A549 (cell line): ENCODE results near the gene TCF4.

Source experiments
- CHD4 ChIP-seq: fragments of 200-600 bp; sonication (generic); IDR thresholded peaks from 2 replicates; pipeline ENCODE4 v1.6.1; 2016; ENCODE audit warnings: antibody characterized with exemption, mild to moderate bottlenecking, borderline replicate concordance
- EP300 ChIP-seq, 2 experiments: fragments of >200 bp; sonication (Bioruptor Twin); formaldehyde crosslinking; IDR thresholded peaks; 2 replicates in 1 of 2; 3 replicates in 1 of 2; pipeline ENCODE4 v1.6.1; 2016 to 2017
- ESRRA ChIP-seq: fragments of 150-350 bp; IDR thresholded peaks from 2 replicates; pipeline ENCODE4 v1.6.1; 2014; ENCODE audit warnings: mild to moderate bottlenecking, low read length, borderline replicate concordance
- KDM1A ChIP-seq: fragments of 200-600 bp; sonication (generic); IDR thresholded peaks from 2 replicates; pipeline ENCODE4 v1.6.1; 2016; ENCODE audit warnings: low read depth, mild to moderate bottlenecking
- NPAS2 ChIP-seq: fragments of 250-450 bp; sonication (Bioruptor Pico); IDR thresholded peaks from 2 replicates; pipeline ENCODE4 v1.8.0; 2022; ENCODE audit warnings: mild to moderate bottlenecking, moderate library complexity, borderline replicate concordance
- POLR2A ChIP-seq: IDR thresholded peaks from 2 replicates; pipeline ENCODE4 v1.6.1; 2012; ENCODE audit warnings: mild to moderate bottlenecking, low read length
- ZNF302 ChIP-seq: fragments of 250-450 bp; sonication (Bioruptor Pico); IDR thresholded peaks from 2 replicates; pipeline ENCODE4 v1.9.0; 2021; ENCODE audit warnings: inconsistent platforms, mild to moderate bottlenecking, moderate library complexity
- TF ChIP-seq, protein P1 (sequence below): fragments of >200 bp; sonication (Bioruptor Twin); formaldehyde crosslinking; IDR thresholded peaks from 3 replicates; pipeline ENCODE4 v1.5.1; 2016
- TF ChIP-seq, protein P2 (sequence below): fragments of 150-350 bp; IDR thresholded peaks from 2 replicates; pipeline ENCODE4 v1.6.1; 2014; ENCODE audit warnings: low read depth, mild to moderate bottlenecking, low read length
- TF ChIP-seq, protein P3 (sequence below): fragments of 250-450 bp; sonication (Bioruptor Pico); IDR thresholded peaks from 2 replicates; pipeline ENCODE4 v1.5.0; 2021; ENCODE audit warnings: mild to moderate bottlenecking, moderate library complexity, borderline replicate concordance

DNA sequence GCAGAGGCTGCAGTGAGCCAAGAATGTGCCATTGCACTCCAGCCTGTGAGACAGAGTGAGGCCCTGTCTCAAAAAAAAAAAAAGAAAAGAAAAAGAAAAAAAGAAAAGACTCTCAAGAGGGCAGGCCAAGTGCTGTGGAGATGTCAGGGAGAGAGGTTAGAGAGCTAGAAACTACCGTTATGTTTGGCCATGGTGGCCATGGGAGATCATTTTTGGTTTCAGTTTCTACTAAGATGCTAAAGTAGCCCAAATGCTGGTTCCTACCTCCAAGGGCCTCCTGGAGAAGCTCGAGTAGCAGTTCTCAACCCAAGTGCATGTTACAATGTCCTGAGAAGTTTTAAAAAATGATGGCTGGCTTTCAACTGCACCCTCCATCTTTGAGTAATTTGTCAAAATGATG lies 47.4 kb upstream of the TCF4 start:
- TF ChIP-seq KDM1A (no peak), NPAS2 (CRISPR knock-in tag) (no peak), POLR2A (no peak), EP300 (IDR thresholded peaks at IDR 0.05) (no peak), CHD4 (no peak), ESRRA (no peak), ZNF302 (CRISPR knock-in tag) (no peak)
- TF ChIP-seq, protein P1, sequence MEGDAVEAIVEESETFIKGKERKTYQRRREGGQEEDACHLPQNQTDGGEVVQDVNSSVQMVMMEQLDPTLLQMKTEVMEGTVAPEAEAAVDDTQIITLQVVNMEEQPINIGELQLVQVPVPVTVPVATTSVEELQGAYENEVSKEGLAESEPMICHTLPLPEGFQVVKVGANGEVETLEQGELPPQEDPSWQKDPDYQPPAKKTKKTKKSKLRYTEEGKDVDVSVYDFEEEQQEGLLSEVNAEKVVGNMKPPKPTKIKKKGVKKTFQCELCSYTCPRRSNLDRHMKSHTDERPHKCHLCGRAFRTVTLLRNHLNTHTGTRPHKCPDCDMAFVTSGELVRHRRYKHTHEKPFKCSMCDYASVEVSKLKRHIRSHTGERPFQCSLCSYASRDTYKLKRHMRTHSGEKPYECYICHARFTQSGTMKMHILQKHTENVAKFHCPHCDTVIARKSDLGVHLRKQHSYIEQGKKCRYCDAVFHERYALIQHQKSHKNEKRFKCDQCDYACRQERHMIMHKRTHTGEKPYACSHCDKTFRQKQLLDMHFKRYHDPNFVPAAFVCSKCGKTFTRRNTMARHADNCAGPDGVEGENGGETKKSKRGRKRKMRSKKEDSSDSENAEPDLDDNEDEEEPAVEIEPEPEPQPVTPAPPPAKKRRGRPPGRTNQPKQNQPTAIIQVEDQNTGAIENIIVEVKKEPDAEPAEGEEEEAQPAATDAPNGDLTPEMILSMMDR, result no peak
- TF ChIP-seq, protein P2, sequence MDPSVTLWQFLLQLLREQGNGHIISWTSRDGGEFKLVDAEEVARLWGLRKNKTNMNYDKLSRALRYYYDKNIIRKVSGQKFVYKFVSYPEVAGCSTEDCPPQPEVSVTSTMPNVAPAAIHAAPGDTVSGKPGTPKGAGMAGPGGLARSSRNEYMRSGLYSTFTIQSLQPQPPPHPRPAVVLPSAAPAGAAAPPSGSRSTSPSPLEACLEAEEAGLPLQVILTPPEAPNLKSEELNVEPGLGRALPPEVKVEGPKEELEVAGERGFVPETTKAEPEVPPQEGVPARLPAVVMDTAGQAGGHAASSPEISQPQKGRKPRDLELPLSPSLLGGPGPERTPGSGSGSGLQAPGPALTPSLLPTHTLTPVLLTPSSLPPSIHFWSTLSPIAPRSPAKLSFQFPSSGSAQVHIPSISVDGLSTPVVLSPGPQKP, result no peak
- TF ChIP-seq, protein P3, sequence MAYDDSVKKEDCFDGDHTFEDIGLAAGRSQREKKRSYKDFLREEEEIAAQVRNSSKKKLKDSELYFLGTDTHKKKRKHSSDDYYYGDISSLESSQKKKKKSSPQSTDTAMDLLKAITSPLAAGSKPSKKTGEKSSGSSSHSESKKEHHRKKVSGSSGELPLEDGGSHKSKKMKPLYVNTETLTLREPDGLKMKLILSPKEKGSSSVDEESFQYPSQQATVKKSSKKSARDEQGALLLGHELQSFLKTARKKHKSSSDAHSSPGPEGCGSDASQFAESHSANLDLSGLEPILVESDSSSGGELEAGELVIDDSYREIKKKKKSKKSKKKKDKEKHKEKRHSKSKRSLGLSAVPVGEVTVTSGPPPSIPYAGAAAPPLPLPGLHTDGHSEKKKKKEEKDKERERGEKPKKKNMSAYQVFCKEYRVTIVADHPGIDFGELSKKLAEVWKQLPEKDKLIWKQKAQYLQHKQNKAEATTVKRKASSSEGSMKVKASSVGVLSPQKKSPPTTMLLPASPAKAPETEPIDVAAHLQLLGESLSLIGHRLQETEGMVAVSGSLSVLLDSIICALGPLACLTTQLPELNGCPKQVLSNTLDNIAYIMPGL, result no peak
